PC-3 (cell line): ENCODE results near the gene ANKRD2. TPM values are rescaled to one million over a fixed set of nuclear protein-coding genes. Genes with fewer than 3 reads are reported as not detected.
A peak's percentile ranks its signal among the peaks of the same experiment; 100 is the strongest.

Experiments used
- ATAC-seq: fragments of 200-7000 bp; cut with Tn5 transposase; 2 replicates; pipeline ENCODE4 v1.9.1; 2020; ENCODE audit warnings: mild to moderate bottlenecking, moderate library complexity
- BruUV-seq: library from RNA; stranded (reverse); fragments of 400-500 nt; replicated peaks from 2 replicates; lab custom pipeline; 2021; lab: Mats Ljungman, UMichigan
- CTCF ChIA-PET: fragments of 300-600 bp; sonication (Branson Sonifier 250); formaldehyde crosslinking; loops from one replicate; lab custom pipeline; 2022; ENCODE audit warnings: antibody characterized with exemption; lab: Charles Lee
- POLR2A ChIA-PET: fragments of 300-600 bp; sonication (Branson Sonifier 250); formaldehyde crosslinking; loops from one replicate; lab custom pipeline; 2022; ENCODE audit warnings: antibody characterized with exemption; ENCODE audit not compliant: unreplicated experiment; lab: Charles Lee
- DNase-seq: peaks from one replicate; pipeline ENCODE4 v3.0.0-alpha.2; 2015
- H2AFZ ChIP-seq: fragments of 300-600 bp; sonication (generic); 2 replicates; pipeline ENCODE4 v1.6.0; 2016; ENCODE audit warnings: antibody characterized with exemption, low read length
- H3F3A ChIP-seq: fragments of 300-600 bp; sonication (generic); one replicate; pipeline ENCODE4 v1.6.0; 2017; ENCODE audit warnings: antibody characterized with exemption, low read length, control low read depth, mild to moderate bottlenecking; ENCODE audit not compliant: unreplicated experiment
- H3K27ac ChIP-seq: fragments of 300-600 bp; sonication (generic); 2 replicates; pipeline ENCODE4 v1.5.1; 2016; ENCODE audit warnings: mild to moderate bottlenecking, low read length
- H3K27me3 ChIP-seq: fragments of 300-600 bp; sonication (generic); 2 replicates; pipeline ENCODE4 v1.6.1; 2016; ENCODE audit warnings: low read length, mixed read lengths
- H3K36me3 ChIP-seq: fragments of 300-600 bp; sonication (generic); 2 replicates; pipeline ENCODE4 v1.6.1; 2016; ENCODE audit warnings: low read depth, mixed run types, low read length, mixed read lengths
- H3K4me1 ChIP-seq: fragments of 300-600 bp; sonication (generic); 2 replicates; pipeline ENCODE4 v1.5.1; 2016; ENCODE audit warnings: low read length; ENCODE audit not compliant: insufficient read depth
- H3K4me2 ChIP-seq: fragments of 300-600 bp; sonication (generic); 2 replicates; pipeline ENCODE4 v1.6.0; 2016; ENCODE audit warnings: low read length
- H3K4me3 ChIP-seq: fragments of 300-600 bp; sonication (generic); 2 replicates; pipeline ENCODE4 v1.5.1; 2016; ENCODE audit warnings: mild to moderate bottlenecking, low read length, mixed read lengths
- H3K79me2 ChIP-seq: fragments of 300-600 bp; sonication (generic); 2 replicates; pipeline ENCODE4 v1.6.1; 2017; ENCODE audit warnings: low read length, mixed read lengths
- H3K9ac ChIP-seq: fragments of 300-600 bp; sonication (generic); 2 replicates; pipeline ENCODE4 v1.6.0; 2016; ENCODE audit warnings: mild to moderate bottlenecking, low read length
- H3K9me2 ChIP-seq: fragments of 300-600 bp; sonication (generic); replicated peaks from 2 replicates; pipeline ENCODE4 v1.6.1; 2016; ENCODE audit warnings: mixed run types, low read length, mixed read lengths
- H3K9me3 ChIP-seq: fragments of 300-600 bp; sonication (generic); 2 replicates; pipeline ENCODE4 v1.6.1; 2016; ENCODE audit warnings: low read length, mixed read lengths
- H4K20me1 ChIP-seq: fragments of 300-600 bp; sonication (generic); 2 replicates; pipeline ENCODE4 v1.6.1; 2016; ENCODE audit warnings: low read length, mixed read lengths
- CTCF ChIP-seq: fragments of 300-600 bp; sonication (generic); conservative IDR thresholded peaks from 2 replicates; pipeline ENCODE4 v1.5.1; 2017; ENCODE audit warnings: antibody characterized with exemption, low read depth, mild to moderate bottlenecking, low read length
- EZH2 ChIP-seq: fragments of 300-600 bp; sonication (generic); IDR thresholded peaks from one replicate; pipeline ENCODE4 v1.6.1; 2017; ENCODE audit warnings: antibody characterized with exemption, mild to moderate bottlenecking, low read length; ENCODE audit not compliant: unreplicated experiment
- EZH2phosphoT487 ChIP-seq: fragments of 300-600 bp; sonication (generic); IDR thresholded peaks from 2 replicates; pipeline ENCODE4 v1.6.1; 2018; ENCODE audit warnings: mild to moderate bottlenecking, antibody characterized with exemption, low read length, borderline replicate concordance
- intact Hi-C: fragments of 100-400 bp; cut with micrococcal nuclease; formaldehyde crosslinking; loops from 2 replicates; pipeline ENCODE4 v1.9.0; 2023
- total RNA-seq: library from RNA; depleted of rRNA; stranded (reverse); fragments of >200 nt; gene quantifications from 2 replicates; pipeline ENCODE4 v1.2.3, GENCODE V29; 2014; rRNA removed

Gene ANKRD2
- total RNA-seq, 1 experiment from 2014 or later, result 1.8 TPM

DNA sequence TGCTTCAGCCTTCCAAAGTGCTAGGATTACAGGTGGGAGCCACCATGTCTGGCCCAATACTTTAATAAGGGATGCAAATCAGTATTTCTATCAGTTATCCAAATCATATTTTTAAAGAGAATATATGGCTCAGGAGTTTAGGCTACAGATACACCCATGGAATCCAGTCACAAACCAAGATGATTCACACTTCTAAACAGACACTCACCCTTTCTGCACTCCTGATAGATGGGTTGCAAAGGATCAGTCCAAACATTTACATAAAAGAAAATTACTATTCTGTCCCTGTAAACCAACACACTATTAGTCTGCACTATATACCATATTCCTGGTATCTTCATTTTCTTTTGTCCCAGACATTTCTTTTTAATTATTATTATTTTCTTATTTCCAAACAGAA is 58.5 kb downstream of the ANKRD2 start:
- Histone ChIP-seq H2AFZ (no peak overlapping the region), H3K9me2 (no peaks in the 10 kb centered on the region), H3K4me3 (no peak overlapping the region), H3K9ac (no peak overlapping the region), H3K79me2 (peaks cover 23% of the 10 kb centered on the region), H3F3A (no peaks in the 10 kb centered on the region), H3K27ac (no peak overlapping the region), H3K4me2 (no peak overlapping the region), H3K9me3 (no peaks in the 10 kb centered on the region), H4K20me1 (no peaks in the 10 kb centered on the region), H3K36me3 (no peaks in the 10 kb centered on the region), H3K27me3 (no peaks in the 10 kb centered on the region), H3K4me1 (peaks cover 3% of the 10 kb centered on the region; the same call in 1 of the 2 replicates)
- ATAC-seq (no peak), DNase-seq (no peak)
- TF ChIP-seq CTCF (no peak), EZH2 (no peak), EZH2phosphoT487 (no peak)
- BruUV-seq, result no TSS peak
- POLR2A ChIA-PET, result no interaction called here
- intact Hi-C loops, result no loop called here
- CTCF ChIA-PET, result no interaction called here

DNA sequence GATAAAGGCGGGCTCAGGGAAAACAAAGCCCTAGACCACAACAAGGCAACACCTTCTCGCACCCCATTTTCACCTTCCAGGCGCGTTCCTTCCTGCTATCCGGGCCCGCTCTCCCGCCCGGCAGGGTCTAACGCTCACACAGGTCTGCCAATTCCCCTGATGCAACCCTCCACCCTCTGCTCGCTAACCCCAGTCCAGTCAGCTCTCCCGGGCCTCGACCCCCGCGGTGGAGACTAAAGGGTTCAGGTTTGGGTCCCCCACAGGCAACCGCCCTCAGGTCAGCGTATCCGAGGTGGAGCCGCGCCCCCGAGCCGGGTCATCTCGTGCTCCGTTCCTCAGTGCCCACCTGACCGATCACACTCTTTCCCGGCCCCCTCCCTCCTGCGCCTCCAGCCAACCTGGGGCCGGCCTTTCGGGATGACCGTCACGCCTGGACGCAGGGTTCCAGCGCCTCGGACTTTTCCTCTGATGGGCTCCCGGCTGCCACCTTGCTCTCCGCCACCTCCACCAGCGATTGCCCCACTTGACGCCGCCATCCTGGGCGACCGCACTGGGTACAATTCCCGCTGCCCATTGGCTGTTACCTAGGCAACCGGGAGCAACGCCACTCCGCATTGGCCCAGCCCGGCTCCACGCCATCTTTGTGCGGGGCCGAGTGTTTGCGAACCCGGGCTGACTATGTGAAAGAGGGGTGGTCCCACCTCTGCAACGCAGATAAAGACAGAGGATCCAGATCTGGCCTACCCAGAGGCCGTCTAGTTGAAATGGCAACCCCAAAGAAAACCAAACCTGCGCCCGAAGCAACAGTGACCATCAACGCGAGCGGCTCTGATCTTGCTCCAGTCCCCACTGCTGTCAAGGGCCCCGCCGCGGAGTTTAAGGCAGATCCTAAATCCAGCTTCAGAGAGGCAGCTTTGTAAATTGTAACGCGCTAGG is 60.6 kb downstream of the ANKRD2 start, which contains the start of gene MORN4:
Gene MORN4, minus strand, starts transcription at position 552 of the 936 bp plus-strand sequence. CDS start 13,847 bp downstream, outside the sequence.
- Histone ChIP-seq H4K20me1 (no peaks in the 10 kb centered on the region), H3K4me1 (peaks cover 3% of the 10 kb centered on the region; the same call in 1 of the 2 replicates), H3K9me2 (no peaks in the 10 kb centered on the region), H3K79me2 (peaks cover 23% of the 10 kb centered on the region), H3F3A (no peaks in the 10 kb centered on the region), H3K4me3 (peak within 1 kb of the TSS; percentile 90), H3K4me2 (peak within 1 kb of the TSS; percentile 79), H3K9ac (peak within 1 kb of the TSS; percentile 65), H3K27ac (no peak within 1 kb of the TSS), H3K36me3 (no peaks in the 10 kb centered on the region), H3K27me3 (no peaks in the 10 kb centered on the region), H2AFZ (peak within 1 kb of the TSS; percentile 93), H3K9me3 (no peaks in the 10 kb centered on the region)
- CTCF ChIA-PET, result no interaction called here
- TF ChIP-seq EZH2phosphoT487 (no peak), CTCF (no peak), EZH2 (no peak)
- TSS peak; percentile 51 for BruUV-seq
- ATAC-seq, result peak; percentile 95
- intact Hi-C loops, result no loop called here
- peak; percentile 90 for DNase-seq
- POLR2A ChIA-PET, result no interaction called here

Other genes starting within 250 kb of the ANKRD2 start
- 19.2 and 26.7 TPM in 2 replicates for gene FRAT2, start 238.1 kb upstream of the ANKRD2 start, total RNA-seq
- gene RRP12, start 171.4 kb upstream of the ANKRD2 start, total RNA-seq, result 34.4 and 44.2 TPM in 2 replicates
- 591 and 661 TPM in 2 replicates for gene PGAM1, start 146.6 kb upstream of the ANKRD2 start, total RNA-seq
- gene EXOSC1, start 126.8 kb upstream of the ANKRD2 start, total RNA-seq, result 23.0 and 34.7 TPM in 2 replicates
- 35.1 and 47.1 TPM in 2 replicates for gene ZDHHC16, start 126.6 kb upstream of the ANKRD2 start, total RNA-seq
- gene MMS19, start 74.4 kb upstream of the ANKRD2 start, total RNA-seq, result 65.5 and 78.2 TPM in 2 replicates
- 18.5 and 32.3 TPM in 2 replicates for gene UBTD1, start 73.9 kb upstream of the ANKRD2 start, total RNA-seq
- gene HOGA1, start 11.6 kb downstream of the ANKRD2 start, total RNA-seq, result 0.15 TPM in 1 of 2 replicates, not detected in the other
- not detected in 2 replicates for gene C10orf62, start 16.9 kb downstream of the ANKRD2 start, total RNA-seq
- 6.5 and 12.9 TPM in 2 replicates for gene MORN4, start 60.7 kb downstream of the ANKRD2 start, total RNA-seq
- 18.7 and 19.4 TPM in 2 replicates for gene PI4K2A, start 67.9 kb downstream of the ANKRD2 start, total RNA-seq
- 40.7 and 44.5 TPM in 2 replicates for gene AVPI1, start 114.5 kb downstream of the ANKRD2 start, total RNA-seq
- gene MARVELD1, start 141.0 kb downstream of the ANKRD2 start, total RNA-seq, result 17.6 and 25.5 TPM in 2 replicates
- gene ZFYVE27, start 164.3 kb downstream of the ANKRD2 start, total RNA-seq, result 13.1 and 15.0 TPM in 2 replicates
- not detected in 2 replicates for gene SFRP5, start 199.2 kb downstream of the ANKRD2 start, total RNA-seq